ENCODE results near the gene PPP2R1A.

DNA sequence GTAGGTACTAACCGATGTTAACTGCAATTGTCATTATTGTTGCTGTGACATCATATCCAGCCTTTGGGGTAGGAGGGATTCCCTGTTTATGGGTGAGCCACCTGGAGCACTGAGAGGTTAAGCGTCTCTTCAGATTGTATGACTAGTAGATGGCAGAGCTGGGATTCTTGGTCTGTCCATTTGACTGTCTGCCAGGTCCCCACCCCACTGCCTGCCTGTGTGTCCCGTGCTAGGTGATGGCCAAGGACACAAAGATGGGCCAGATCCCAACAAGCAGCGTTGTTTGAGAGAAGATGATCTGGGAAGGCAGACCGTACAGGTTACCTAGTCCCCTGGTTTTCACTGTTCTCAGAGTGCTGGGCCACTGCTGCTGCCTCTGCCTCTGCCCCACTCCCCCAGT, 16.6 kb downstream of the PPP2R1A start:
- TF ChIP-seq CTCF (IDR thresholded peaks at IDR 0.05) (no peak), POLR2A (IDR thresholded peaks at IDR 0.05) (no peak), EP300 (IDR thresholded peaks at IDR 0.05; ENCODE audit: low read depth) (no peak), POLR2AphosphoS5 (IDR thresholded peaks at IDR 0.05) (no peak)

Data from transverse colon (tissue), 4 donors.